Loucy (cell line): Measurements from ENCODE around the gene CTU2.

ENCODE experiments used
- H2AFZ ChIP-seq: fragments of 200-600 bp; sonication (generic); 2 replicates; pipeline ENCODE4 v1.6.0; 2016; ENCODE audit warnings: antibody characterized with exemption, mild to moderate bottlenecking, low read length, moderate library complexity
- H3F3A ChIP-seq: fragments of 200-600 bp; 2 replicates; pipeline ENCODE4 v1.6.0; 2016; ENCODE audit warnings: antibody characterized with exemption, low read depth, mild to moderate bottlenecking
- H3K27me3 ChIP-seq: fragments of 200-600 bp; sonication (generic); 2 replicates; pipeline ENCODE4 v1.6.1; 2014; ENCODE audit warnings: low read length, mild to moderate bottlenecking; ENCODE audit not compliant: insufficient read depth, poor library complexity, severe bottlenecking
- H3K36me3 ChIP-seq: fragments of 200-600 bp; sonication (generic); 2 replicates; pipeline ENCODE4 v1.6.1; 2016; ENCODE audit warnings: low read length; ENCODE audit not compliant: insufficient read depth
- H3K4me1 ChIP-seq: fragments of 200-600 bp; sonication (generic); 2 replicates; pipeline ENCODE4 v1.5.1; 2014; ENCODE audit warnings: low read length, mild to moderate bottlenecking; ENCODE audit not compliant: insufficient read depth, poor library complexity, severe bottlenecking
- H3K4me2 ChIP-seq: fragments of 200-600 bp; sonication (generic); 2 replicates; pipeline ENCODE4 v1.6.0; 2014; ENCODE audit warnings: antibody characterized with exemption, low read length, low read depth, mild to moderate bottlenecking; ENCODE audit not compliant: poor library complexity, severe bottlenecking
- H3K4me3 ChIP-seq: fragments of 200-600 bp; sonication (generic); 2 replicates; pipeline ENCODE4 v1.5.1; 2014; ENCODE audit warnings: low read length, mild to moderate bottlenecking, mixed read lengths; ENCODE audit not compliant: poor library complexity, severe bottlenecking
- H3K79me2 ChIP-seq: fragments of 200-600 bp; sonication (generic); 2 replicates; pipeline ENCODE4 v1.6.1; 2014; ENCODE audit warnings: low read length; ENCODE audit not compliant: insufficient read depth
- H3K9ac ChIP-seq: fragments of 200-600 bp; sonication (generic); 2 replicates; pipeline ENCODE4 v1.6.0; 2014; ENCODE audit warnings: mild to moderate bottlenecking, low read depth, low read length, moderate library complexity; ENCODE audit not compliant: poor library complexity, severe bottlenecking
- H3K9me2 ChIP-seq: fragments of 200-600 bp; sonication (generic); replicated peaks from 2 replicates; pipeline ENCODE4 v1.6.1; 2016; ENCODE audit warnings: low read depth, low read length, mixed read lengths
- H3K9me3 ChIP-seq: fragments of 200-600 bp; sonication (generic); 2 replicates; pipeline ENCODE4 v1.6.1; 2014; ENCODE audit warnings: mild to moderate bottlenecking, antibody characterized with exemption, low read length, low read depth; ENCODE audit not compliant: insufficient read depth
- H4K20me1 ChIP-seq: fragments of 200-600 bp; sonication (generic); 2 replicates; pipeline ENCODE4 v1.6.0; 2014; ENCODE audit warnings: antibody characterized with exemption, low read length, mild to moderate bottlenecking; ENCODE audit not compliant: insufficient read depth, poor library complexity, severe bottlenecking
- EZH2phosphoT487 ChIP-seq: fragments of 200-600 bp; IDR thresholded peaks from 2 replicates; pipeline ENCODE4 v1.6.1; 2018; ENCODE audit warnings: antibody characterized with exemption, mild to moderate bottlenecking, moderate library complexity, borderline replicate concordance
- TF ChIP-seq, protein P1 (sequence below): fragments of 200-600 bp; sonication (generic); conservative IDR thresholded peaks from 2 replicates; pipeline ENCODE4 v1.5.1; 2014; ENCODE audit warnings: mild to moderate bottlenecking, antibody characterized with exemption, low read length

Gene CTU2

DNA sequence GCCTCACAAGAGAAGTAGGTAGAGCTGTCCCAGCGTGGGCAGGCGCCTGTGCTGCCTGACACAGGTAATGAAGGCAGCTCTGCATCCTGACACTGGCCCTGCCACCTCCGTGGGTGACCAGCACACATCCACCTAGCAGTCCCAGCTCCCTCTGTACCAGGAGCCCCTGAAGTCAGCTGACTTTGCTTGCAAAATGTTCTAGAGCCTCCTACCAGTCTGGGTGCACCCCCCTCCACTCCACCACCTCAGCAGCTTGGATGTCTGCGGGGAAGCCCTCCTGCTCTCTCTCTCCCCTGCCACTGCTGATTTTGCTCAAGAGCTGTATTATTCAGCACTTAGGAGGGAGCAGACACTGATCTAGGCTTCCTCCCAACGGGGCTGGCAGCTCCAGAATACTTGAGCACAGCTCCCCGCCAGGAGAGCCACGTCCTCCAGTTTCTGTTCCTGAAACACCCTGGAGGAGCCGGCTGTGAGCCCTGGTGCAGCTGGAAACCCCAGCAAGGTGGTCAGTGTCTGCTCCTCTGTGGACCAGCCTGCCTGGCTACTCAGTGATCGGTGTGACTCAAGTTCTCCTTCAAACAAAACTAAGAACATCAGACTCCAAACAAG is 1.1 kb upstream of the CTU2 start:
- H3K4me2 ChIP-seq = peak overlapping the region; percentile 97
- H3K36me3 ChIP-seq = no peaks in the 10 kb centered on the region
- no peak for TF ChIP-seq EZH2phosphoT487
- TF ChIP-seq, protein P1, sequence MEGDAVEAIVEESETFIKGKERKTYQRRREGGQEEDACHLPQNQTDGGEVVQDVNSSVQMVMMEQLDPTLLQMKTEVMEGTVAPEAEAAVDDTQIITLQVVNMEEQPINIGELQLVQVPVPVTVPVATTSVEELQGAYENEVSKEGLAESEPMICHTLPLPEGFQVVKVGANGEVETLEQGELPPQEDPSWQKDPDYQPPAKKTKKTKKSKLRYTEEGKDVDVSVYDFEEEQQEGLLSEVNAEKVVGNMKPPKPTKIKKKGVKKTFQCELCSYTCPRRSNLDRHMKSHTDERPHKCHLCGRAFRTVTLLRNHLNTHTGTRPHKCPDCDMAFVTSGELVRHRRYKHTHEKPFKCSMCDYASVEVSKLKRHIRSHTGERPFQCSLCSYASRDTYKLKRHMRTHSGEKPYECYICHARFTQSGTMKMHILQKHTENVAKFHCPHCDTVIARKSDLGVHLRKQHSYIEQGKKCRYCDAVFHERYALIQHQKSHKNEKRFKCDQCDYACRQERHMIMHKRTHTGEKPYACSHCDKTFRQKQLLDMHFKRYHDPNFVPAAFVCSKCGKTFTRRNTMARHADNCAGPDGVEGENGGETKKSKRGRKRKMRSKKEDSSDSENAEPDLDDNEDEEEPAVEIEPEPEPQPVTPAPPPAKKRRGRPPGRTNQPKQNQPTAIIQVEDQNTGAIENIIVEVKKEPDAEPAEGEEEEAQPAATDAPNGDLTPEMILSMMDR = no peak
- no peaks in the 10 kb centered on the region for H3K9me2 ChIP-seq
- H3K9ac ChIP-seq = peak overlapping the region; percentile 68
- H3K9me3 ChIP-seq = no peaks in the 10 kb centered on the region
- peaks cover 4% of the 10 kb centered on the region for H4K20me1 ChIP-seq
- peaks cover 34% of the 10 kb centered on the region for H3K4me1 ChIP-seq
- no peak overlapping the region for H2AFZ ChIP-seq
- H3K4me3 ChIP-seq = peak overlapping the region; percentile 81
- no peaks in the 10 kb centered on the region for H3F3A ChIP-seq
- no peaks in the 10 kb centered on the region for H3K27me3 ChIP-seq
- peaks cover 44% of the 10 kb centered on the region for H3K79me2 ChIP-seq

DNA sequence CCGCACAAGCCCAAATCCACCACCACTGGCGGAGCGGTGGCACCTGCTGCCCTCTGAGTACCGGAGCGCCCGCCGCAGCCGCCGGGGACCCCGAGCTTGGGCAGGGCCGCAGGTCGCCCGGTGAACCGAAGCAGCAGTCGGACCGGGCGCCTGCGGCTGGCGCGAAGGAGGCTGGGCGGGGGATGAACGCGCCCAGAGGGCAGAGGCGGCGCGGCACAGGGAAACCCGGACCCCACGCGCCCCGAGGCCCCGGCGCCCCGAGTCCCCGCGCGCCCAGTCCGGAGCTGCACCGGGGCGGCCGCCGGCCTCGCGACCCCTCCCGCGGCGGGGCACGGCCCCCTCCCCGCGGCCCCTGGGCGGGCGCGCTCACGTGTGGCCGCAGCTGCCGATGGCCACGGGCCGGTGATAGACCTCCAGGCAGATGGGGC is 488 bp upstream of the CTU2 start:
- H3K4me1 ChIP-seq = peaks cover 29% of the 10 kb centered on the region
- no peaks in the 10 kb centered on the region for H3K9me3 ChIP-seq
- peak overlapping the region; percentile 68 for H3K9ac ChIP-seq
- H3K27me3 ChIP-seq = no peaks in the 10 kb centered on the region
- no peak overlapping the region for H2AFZ ChIP-seq
- no peaks in the 10 kb centered on the region for H4K20me1 ChIP-seq
- H3F3A ChIP-seq = no peaks in the 10 kb centered on the region
- H3K36me3 ChIP-seq = no peaks in the 10 kb centered on the region
- peaks cover 41% of the 10 kb centered on the region for H3K79me2 ChIP-seq
- no peak for TF ChIP-seq EZH2phosphoT487
- TF ChIP-seq, protein P1 = no peak
- peak overlapping the region; percentile 97 for H3K4me2 ChIP-seq
- H3K9me2 ChIP-seq = no peaks in the 10 kb centered on the region
- H3K4me3 ChIP-seq = peak overlapping the region; percentile 81

DNA sequence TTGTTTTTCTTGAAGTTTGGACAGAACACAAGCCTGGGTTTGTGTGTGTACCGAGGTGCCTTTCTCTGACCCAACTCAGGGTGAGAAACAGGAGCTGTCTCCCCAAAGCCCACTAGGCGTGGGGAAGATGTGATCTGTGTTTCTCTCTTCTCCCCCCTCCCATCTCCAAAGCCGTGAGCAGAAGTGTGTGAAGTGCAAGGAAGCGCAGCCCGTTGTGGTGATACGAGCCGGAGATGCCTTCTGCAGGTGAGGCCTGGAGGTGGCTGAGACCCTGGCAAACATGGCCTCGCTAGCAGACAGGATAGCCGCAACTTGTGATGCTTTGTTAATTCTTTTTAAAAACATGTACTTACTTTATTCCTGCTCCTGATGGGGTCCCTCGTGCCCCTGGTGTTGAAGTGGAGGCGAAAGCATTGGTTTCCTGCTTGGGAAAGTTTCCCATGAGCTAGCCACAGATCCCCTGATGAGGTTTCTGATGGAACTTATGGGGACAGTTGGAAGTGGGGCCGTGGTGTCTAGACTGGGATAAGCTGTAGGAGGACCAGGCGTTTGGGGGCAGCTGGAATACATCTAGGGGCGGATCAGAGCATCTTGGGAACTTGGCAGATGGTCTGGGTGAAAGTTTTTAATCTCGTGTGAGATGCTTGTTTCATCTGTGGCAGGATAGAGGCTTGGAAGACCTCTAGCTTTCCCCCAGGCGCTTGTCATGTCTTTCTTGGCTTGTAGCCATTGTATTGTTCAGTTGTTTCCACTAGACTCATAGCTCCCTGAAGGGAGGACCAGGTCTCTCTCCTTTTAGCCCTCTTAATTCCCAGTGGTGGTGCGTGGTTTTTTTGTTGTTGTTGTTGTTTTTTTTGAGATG is 893 bp downstream of the CTU2 start:
- Histone ChIP-seq H3K4me2 (peak overlapping the region; percentile 83), H3K36me3 (no peaks in the 10 kb centered on the region), H3K79me2 (peaks cover 30% of the 10 kb centered on the region), H3K4me1 (peaks cover 18% of the 10 kb centered on the region), H4K20me1 (no peaks in the 10 kb centered on the region), H3K4me3 (peak overlapping the region; percentile 81), H3K9me2 (no peaks in the 10 kb centered on the region), H2AFZ (no peak overlapping the region), H3K9me3 (no peaks in the 10 kb centered on the region), H3F3A (no peaks in the 10 kb centered on the region), H3K9ac (peak overlapping the region; percentile 68), H3K27me3 (no peaks in the 10 kb centered on the region)
- TF ChIP-seq, protein P1 = no peak
- no peak for TF ChIP-seq EZH2phosphoT487
